GM13977 (cell line): Measurements from ENCODE around the gene HEXIM1.

Experiments
- DNase-seq: peaks from one replicate; pipeline ENCODE4 v3.0.0; 2012; ENCODE audit warnings: low spot score
- CTCF ChIP-seq: IDR thresholded peaks from 2 replicates; pipeline ENCODE4 v1.5.1; 2012; ENCODE audit warnings: mild to moderate bottlenecking, control low read depth; ENCODE audit not compliant: insufficient read depth; ENCODE audit errors: extremely low read depth, missing control alignments
- in situ Hi-C: fragments of 300-500 bp; cut with MboI; formaldehyde crosslinking; loops from one replicate; pipeline ENCODE4 v1.12.0; 2022; ENCODE audit warnings: low sequenced_read_pairs, low pct_unique_long_range_greater_than_20kb, mixed read lengths, inconsistent platforms; ENCODE audit not compliant: unreplicated experiment

The HEXIM1 gene

DNA sequence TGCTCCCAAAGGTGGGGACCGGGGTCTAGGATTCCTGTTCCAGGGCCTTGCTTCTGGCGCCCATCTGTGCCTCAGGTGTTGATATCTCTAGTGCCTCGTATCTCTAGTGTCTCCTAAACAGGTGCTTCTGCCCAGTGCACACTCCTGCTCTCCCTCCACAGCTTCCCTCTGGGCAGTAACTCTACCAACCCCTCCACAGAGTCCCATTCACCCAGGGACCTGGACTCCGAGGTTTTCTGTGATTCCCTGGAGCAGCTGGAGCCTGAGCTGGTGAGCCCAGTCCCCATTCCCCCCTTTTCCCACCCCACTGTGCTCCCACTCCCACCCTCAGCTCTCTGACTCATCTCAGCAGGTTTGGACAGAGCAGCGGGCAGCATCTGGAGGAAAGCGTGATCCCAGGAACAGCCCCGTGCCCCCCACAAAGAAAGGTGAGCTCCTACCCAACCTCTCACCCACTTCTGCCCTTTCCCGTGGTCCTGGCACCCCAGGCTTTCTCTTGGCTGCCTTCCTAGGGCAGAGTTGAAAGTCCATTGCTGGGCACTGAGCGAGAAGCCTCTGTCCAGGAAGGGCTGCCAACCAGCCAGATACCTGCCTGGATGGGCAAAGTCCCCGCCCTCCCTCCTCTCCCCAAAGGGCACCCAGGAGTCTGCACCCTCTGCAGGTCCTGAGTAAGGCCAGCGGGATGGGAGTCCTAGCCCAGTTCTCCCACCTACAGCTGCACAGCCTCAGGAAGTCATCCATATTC is 10.5 kb upstream of the HEXIM1 start:
- in situ Hi-C loops: loop anchor here (5.0 kb wide), 1 partner anchor 60 kb away; no protein-coding TSS in a partner anchor
- no peak for TF ChIP-seq CTCF
- no peak for DNase-seq

DNA sequence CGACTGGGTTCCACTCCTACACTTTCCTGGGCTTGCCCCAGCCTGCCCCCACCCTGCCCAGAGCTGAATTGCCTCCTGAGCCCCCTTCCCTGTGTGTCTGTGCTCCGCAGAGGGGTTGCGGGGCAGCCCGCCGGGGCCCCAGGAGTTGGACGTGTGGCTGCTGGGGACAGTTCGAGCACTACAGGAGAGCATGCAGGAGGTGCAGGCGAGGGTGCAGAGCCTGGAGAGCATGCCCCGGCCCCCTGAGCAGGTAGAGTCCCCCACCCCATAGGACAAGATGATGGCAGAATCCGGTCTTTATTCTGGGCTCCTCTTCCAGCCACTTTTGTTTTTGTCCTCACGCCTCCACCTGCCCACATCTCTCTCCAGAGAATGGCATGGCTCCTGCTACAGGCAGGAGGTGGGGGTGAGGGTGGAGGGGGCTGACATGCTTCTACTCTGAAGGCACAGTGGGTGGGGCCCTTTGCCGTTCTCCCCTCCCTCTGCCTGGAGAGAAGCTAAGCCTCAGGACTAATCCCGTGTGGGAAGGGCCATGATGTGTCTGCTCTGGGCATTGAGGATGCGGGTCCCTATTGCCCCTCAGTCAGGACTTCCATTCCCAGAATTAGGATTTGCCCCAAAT is 9.3 kb upstream of the HEXIM1 start:
- no peak for DNase-seq
- in situ Hi-C loops: loop anchor here (5.0 kb wide), 1 partner anchor 58 kb away; no protein-coding TSS in a partner anchor
- no peak for TF ChIP-seq CTCF

DNA sequence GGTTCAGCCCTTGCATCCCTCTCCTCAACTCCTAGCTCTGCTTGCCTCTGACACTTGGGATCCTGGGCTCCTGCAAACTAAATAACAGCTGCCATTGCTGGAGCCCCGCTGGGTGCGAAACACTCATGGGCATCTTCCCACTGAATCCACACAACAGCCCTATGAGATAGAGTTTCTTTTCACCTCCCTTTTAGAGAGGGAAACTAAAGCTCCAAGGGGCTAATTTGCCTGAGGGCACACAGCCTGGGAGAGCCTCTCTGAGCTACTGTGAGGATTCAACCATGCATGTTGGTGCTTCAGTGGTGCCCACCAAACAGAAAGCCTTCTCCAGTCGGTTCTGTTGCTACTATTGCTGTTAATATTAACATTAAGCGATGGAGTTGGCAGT is 8.7 kb upstream of the HEXIM1 start:
- in situ Hi-C loops: loop anchor here (5.0 kb wide), 1 partner anchor 58 kb away; no protein-coding TSS in a partner anchor
- TF ChIP-seq CTCF: no peak
- no peak for DNase-seq

DNA sequence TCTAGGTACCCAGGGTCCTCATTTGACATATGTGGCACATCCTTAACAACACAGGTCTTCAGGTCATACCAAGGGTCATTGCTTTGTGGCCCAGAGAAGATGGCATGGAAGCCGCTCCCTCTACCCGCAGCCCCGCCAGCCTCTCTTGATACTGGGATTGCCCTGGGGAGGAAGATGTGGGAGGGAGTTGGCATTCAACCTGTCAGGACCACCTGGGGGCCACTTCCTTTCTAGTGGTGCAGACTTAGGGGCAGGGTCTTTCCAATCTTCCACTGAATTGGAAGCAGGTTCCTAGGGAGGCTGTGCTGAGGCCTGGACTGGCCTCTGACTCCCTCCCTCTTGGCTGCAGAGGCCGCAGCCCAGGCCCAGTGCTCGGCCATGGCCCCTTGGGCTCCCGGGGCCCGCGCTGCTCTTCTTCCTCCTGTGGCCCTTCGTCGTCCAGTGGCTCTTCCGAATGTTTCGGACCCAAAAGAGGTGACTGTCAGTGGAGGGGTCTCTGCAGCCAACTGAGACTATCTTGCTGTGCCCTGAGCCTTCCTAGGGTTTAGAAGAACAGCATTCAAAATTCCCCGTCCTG is 5.1 kb upstream of the HEXIM1 start:
- TF ChIP-seq CTCF: no peak
- DNase-seq: no peak
- in situ Hi-C loops: no loop called here

DNA sequence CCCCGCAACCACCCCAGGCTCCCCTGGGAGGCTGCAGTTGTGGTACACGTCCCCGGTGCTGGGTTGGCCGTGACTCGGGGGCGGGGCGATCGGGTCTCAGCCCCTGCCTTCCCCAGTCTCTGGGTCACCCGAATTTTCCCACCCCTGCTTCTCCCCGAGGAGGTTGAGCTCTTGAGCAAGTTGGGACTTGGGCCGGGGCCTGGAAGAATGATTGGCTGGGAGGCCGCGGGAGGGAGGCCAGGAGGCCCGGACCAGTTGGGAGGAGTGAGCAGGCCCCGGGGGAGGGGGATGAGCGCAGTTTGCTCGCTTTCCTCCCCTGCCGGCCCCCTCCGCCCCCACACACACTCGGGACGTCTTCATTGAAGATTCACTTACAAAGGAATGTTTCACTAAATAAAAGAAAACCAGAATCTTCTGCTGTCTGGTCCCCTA is 4.5 kb upstream of the HEXIM1 start:
- in situ Hi-C loops: no loop called here
- no peak for TF ChIP-seq CTCF
- DNase-seq: peak; percentile 53

DNA sequence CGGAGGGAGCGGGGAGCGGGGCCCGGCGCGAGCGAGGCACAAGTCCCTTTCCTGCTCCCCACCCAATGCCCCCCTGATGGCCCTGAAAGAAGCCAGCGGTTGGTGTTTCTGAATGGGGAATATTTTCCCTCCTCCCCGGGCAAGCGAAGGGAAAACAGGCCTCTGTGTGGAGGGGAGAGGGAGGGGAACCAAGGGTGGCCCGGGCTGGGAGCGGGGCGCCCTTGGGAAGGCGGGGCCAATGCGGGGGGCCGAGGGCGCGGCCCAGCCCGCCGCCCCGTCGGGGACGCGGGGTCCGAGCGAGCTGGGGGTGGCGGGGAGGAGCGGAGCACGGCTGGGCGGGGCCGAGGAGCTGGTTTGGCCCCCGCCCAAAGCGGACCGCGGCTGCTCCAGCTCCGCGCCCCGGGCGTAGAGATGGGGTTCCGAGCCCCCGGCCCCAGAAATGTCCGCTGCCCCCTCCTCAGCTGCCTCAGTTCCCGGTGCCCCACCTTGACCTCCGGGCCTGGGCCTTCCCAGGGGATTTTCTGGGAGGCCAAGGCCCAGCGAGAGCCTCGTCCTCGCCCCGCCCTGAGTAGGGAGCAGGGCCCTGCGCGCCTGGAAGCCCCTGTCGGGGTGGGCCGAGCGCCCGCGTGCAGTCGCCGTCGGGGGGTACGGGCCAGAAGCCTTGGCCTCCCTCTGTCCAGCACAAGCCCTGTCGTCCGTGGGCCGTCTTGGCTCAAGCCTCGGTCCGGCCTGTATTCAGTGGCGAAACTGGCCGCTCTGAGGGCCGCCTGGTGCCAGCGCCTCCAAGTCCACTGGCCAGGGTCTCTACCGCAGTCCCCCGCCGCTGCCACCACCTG is 3.9 kb upstream of the HEXIM1 start:
- in situ Hi-C loops: no loop called here
- TF ChIP-seq CTCF: no peak

More for the DNA sequence above, 3.9 kb upstream of the HEXIM1 start:
- DNase-seq: peak; percentile 72
